Measurements from ENCODE around the gene BTBD2.

Gene BTBD2

GRCh38 chr19:2015608-2015950 lies at the start of gene BTBD2:
BTBD2 (minus strand) TSS chr19:2015714; CDS start chr19:2015703, 11 bp downstream.
- DNase-seq = peak; percentile 86

GRCh38 chr19:2064788-2065524 lies 49.4 kb upstream of the BTBD2 start:
- DNase-seq = no peak

GRCh38 chr19:2064395-2064787 lies 48.9 kb upstream of the BTBD2 start:
- no peak for DNase-seq

- no peak for DNase-seq
Measured at GRCh38 chr19:2063824-2064223, 48.3 kb upstream of the BTBD2 start.

- no peak for DNase-seq
Measured at GRCh38 chr19:2062770-2063169, 47.3 kb upstream of the BTBD2 start.

- DNase-seq = no peak
Measured at GRCh38 chr19:2062389-2062729, 46.8 kb upstream of the BTBD2 start.

GRCh38 chr19:2061495-2062388 lies 46.2 kb upstream of the BTBD2 start:
- DNase-seq = peak; percentile 100

GRCh38 chr19:2060884-2061494 lies 45.5 kb upstream of the BTBD2 start:
- DNase-seq = peak; percentile 87

GRCh38 chr19:2059422-2060201 lies 44.1 kb upstream of the BTBD2 start:
- peak; percentile 63 for DNase-seq

GRCh38 chr19:2058570-2059421 lies 43.3 kb upstream of the BTBD2 start:
- DNase-seq = no peak

- no peak for DNase-seq
Measured at GRCh38 chr19:2057484-2058469, 42.3 kb upstream of the BTBD2 start.

- DNase-seq = no peak
Measured at GRCh38 chr19:2056837-2057192, 41.3 kb upstream of the BTBD2 start.

GRCh38 chr19:2055931-2056836 lies 40.7 kb upstream of the BTBD2 start:
- peak; percentile 71 for DNase-seq

- no peak for DNase-seq
Measured at GRCh38 chr19:2054763-2055162, 39.2 kb upstream of the BTBD2 start.

- no peak for DNase-seq
Measured at GRCh38 chr19:2053601-2054389, 38.3 kb upstream of the BTBD2 start.

GRCh38 chr19:2051773-2052704 lies 36.5 kb upstream of the BTBD2 start:
- peak; percentile 58 for DNase-seq

GRCh38 chr19:2050991-2051772 lies 35.7 kb upstream of the BTBD2 start, which contains the start of gene MKNK2:
MKNK2 (minus strand) TSS chr19:2051244; CDS start chr19:2050851, 393 bp downstream.
- peak; percentile 94 for DNase-seq
